BLaER1 treated with 17β-estradiol and CSF1 and Interleukin-3, amounts not matched to agents 10 nM and 100 nM (cell line): Measurements from ENCODE around the gene SMCP.

Experiments used
- H3K27ac ChIP-seq, 11 experiments: shearing (Covaris generic); formaldehyde crosslinking; 2 replicates each; pipeline ENCODE4 v1.8.1; 2022
- H3K27me3 ChIP-seq, 11 experiments: shearing (Covaris generic); formaldehyde crosslinking; 2 replicates each; pipeline ENCODE4 v1.8.1; 2022
- H3K36me3 ChIP-seq, 11 experiments: shearing (Covaris generic); formaldehyde crosslinking; 2 replicates each; pipeline ENCODE4 v1.8.1; 2022
- H3K4me1 ChIP-seq, 10 experiments: shearing (Covaris generic); formaldehyde crosslinking; 2 replicates each; pipeline ENCODE4 v1.8.1; 2022
- H3K4me2 ChIP-seq, 11 experiments: shearing (Covaris generic); formaldehyde crosslinking; 2 replicates each; pipeline ENCODE4 v1.8.1; 2022
- H3K4me3 ChIP-seq, 10 experiments: shearing (Covaris generic); formaldehyde crosslinking; 2 replicates each; pipeline ENCODE4 v1.8.1; 2022
- H3K9ac ChIP-seq, 11 experiments: shearing (Covaris generic); formaldehyde crosslinking; 2 replicates each; pipeline ENCODE4 v1.8.1; 2022
- H3K9me3 ChIP-seq, 11 experiments: shearing (Covaris generic); formaldehyde crosslinking; replicated peaks in 1 of 11; 2 replicates each; pipeline ENCODE4 v1.8.1; 2022
- H4K20me1 ChIP-seq, 11 experiments: shearing (Covaris generic); formaldehyde crosslinking; 2 replicates each; pipeline ENCODE4 v1.8.1; 2022
- Cebpa-rat ChIP-seq, 11 experiments: shearing (Covaris generic); IDR thresholded peaks; 2 replicates each; pipeline ENCODE4 v1.8.1; 2022

Gene SMCP

GRCh38 chr1:152904688-152905440 is 26.7 kb downstream of the SMCP start:
- peak overlapping the region in 6 of 11 experiments; percentile 9 to 34 (median 20); a peak in 5 of 22 replicates for H3K4me2 ChIP-seq
- H3K9ac ChIP-seq = no peak overlapping the region
- peaks cover 0 to 10% (median 3%) of the 10 kb centered on the region in 10 experiments; a peak in 8 of 20 replicates for H3K4me1 ChIP-seq
- no peaks in the 10 kb centered on the region for H3K36me3 ChIP-seq
- H3K9me3 ChIP-seq = peaks cover 0 to 2% (median 0%) of the 10 kb centered on the region in 11 experiments; a peak in 1 of 22 replicates
- H3K27ac ChIP-seq = no peak overlapping the region
- H3K27me3 ChIP-seq = peaks cover 0 to 3% (median 0%) of the 10 kb centered on the region in 11 experiments; a peak in 1 of 22 replicates
- no peak for TF ChIP-seq Cebpa-rat (IDR thresholded peaks at IDR 0.05)
- no peaks in the 10 kb centered on the region for H4K20me1 ChIP-seq
- no peak overlapping the region for H3K4me3 ChIP-seq

GRCh38 chr1:152906023-152906565 is 28.0 kb downstream of the SMCP start:
- Histone ChIP-seq H3K4me3 (no peak overlapping the region), H3K27ac (no peak overlapping the region), H3K9me3 (peaks cover 0 to 15% (median 0%) of the 10 kb centered on the region in 11 experiments; a peak in 4 of 22 replicates), H3K36me3 (no peaks in the 10 kb centered on the region), H3K4me1 (peaks cover 0 to 10% (median 3%) of the 10 kb centered on the region in 10 experiments; a peak in 8 of 20 replicates), H4K20me1 (no peaks in the 10 kb centered on the region), H3K4me2 (no peak overlapping the region), H3K27me3 (peaks cover 0 to 9% (median 0%) of the 10 kb centered on the region in 11 experiments; a peak in 2 of 22 replicates), H3K9ac (no peak overlapping the region)
- no peak for TF ChIP-seq Cebpa-rat (IDR thresholded peaks at IDR 0.05)

GRCh38 chr1:152907686-152908601 is 29.8 kb downstream of the SMCP start, which contains the start of gene IVL:
IVL (plus strand) TSS chr1:152908546; CDS start chr1:152909798, 1,252 bp downstream.
- Histone ChIP-seq H3K27me3 (peaks cover 0 to 9% (median 0%) of the 10 kb centered on the region in 11 experiments; a peak in 2 of 22 replicates), H3K27ac (no peak within 1 kb of the TSS), H3K4me2 (no peak within 1 kb of the TSS), H3K9ac (no peak within 1 kb of the TSS), H3K4me1 (peaks cover 0 to 10% (median 3%) of the 10 kb centered on the region in 10 experiments; a peak in 8 of 20 replicates), H4K20me1 (no peaks in the 10 kb centered on the region), H3K4me3 (no peak within 1 kb of the TSS), H3K9me3 (peaks cover 0 to 15% (median 0%) of the 10 kb centered on the region in 11 experiments; a peak in 4 of 22 replicates), H3K36me3 (no peaks in the 10 kb centered on the region)
- TF ChIP-seq Cebpa-rat (IDR thresholded peaks at IDR 0.05) = no peak

- H3K27me3 ChIP-seq = peaks cover 0 to 9% (median 0%) of the 10 kb centered on the region in 11 experiments; a peak in 2 of 22 replicates
- no peak overlapping the region for H3K4me2 ChIP-seq
- no peaks in the 10 kb centered on the region for H3K36me3 ChIP-seq
- H3K9me3 ChIP-seq = peaks cover 0 to 15% (median 0%) of the 10 kb centered on the region in 11 experiments; a peak in 4 of 22 replicates
- no peak overlapping the region for H3K4me3 ChIP-seq
- H3K4me1 ChIP-seq = peaks cover 0 to 10% (median 3%) of the 10 kb centered on the region in 10 experiments; a peak in 8 of 20 replicates
- no peak overlapping the region for H3K9ac ChIP-seq
- no peak overlapping the region for H3K27ac ChIP-seq
- H4K20me1 ChIP-seq = no peaks in the 10 kb centered on the region
- TF ChIP-seq Cebpa-rat (IDR thresholded peaks at IDR 0.05) = no peak
These were observed 31.1 kb downstream of the SMCP start for GRCh38 chr1:152909206-152909605.

- no peak overlapping the region for H3K4me3 ChIP-seq
- no peaks in the 10 kb centered on the region for H3K36me3 ChIP-seq
- H3K27ac ChIP-seq = no peak overlapping the region
- peaks cover 0 to 15% (median 4%) of the 10 kb centered on the region in 11 experiments; a peak in 8 of 22 replicates for H3K9me3 ChIP-seq
- no peaks in the 10 kb centered on the region for H4K20me1 ChIP-seq
- H3K4me1 ChIP-seq = no peaks in the 10 kb centered on the region
- no peak for TF ChIP-seq Cebpa-rat (IDR thresholded peaks at IDR 0.05)
- H3K4me2 ChIP-seq = no peak overlapping the region
- peaks cover 0 to 9% (median 0%) of the 10 kb centered on the region in 11 experiments; a peak in 2 of 22 replicates for H3K27me3 ChIP-seq
- H3K9ac ChIP-seq = no peak overlapping the region
These were observed 34.3 kb downstream of the SMCP start for GRCh38 chr1:152912471-152912870.

GRCh38 chr1:152912900-152913299 is 34.8 kb downstream of the SMCP start:
- H3K36me3 ChIP-seq = no peaks in the 10 kb centered on the region
- H3K9ac ChIP-seq = no peak overlapping the region
- peaks cover 0 to 15% (median 4%) of the 10 kb centered on the region in 11 experiments; a peak in 8 of 22 replicates for H3K9me3 ChIP-seq
- peaks cover 0 to 9% (median 0%) of the 10 kb centered on the region in 11 experiments; a peak in 2 of 22 replicates for H3K27me3 ChIP-seq
- H3K27ac ChIP-seq = no peak overlapping the region
- no peaks in the 10 kb centered on the region for H4K20me1 ChIP-seq
- H3K4me3 ChIP-seq = no peak overlapping the region
- no peak for TF ChIP-seq Cebpa-rat (IDR thresholded peaks at IDR 0.05)
- H3K4me2 ChIP-seq = no peak overlapping the region
- H3K4me1 ChIP-seq = no peaks in the 10 kb centered on the region

- H3K36me3 ChIP-seq = no peaks in the 10 kb centered on the region
- no peak overlapping the region for H3K4me2 ChIP-seq
- H3K4me3 ChIP-seq = no peak overlapping the region
- no peak overlapping the region for H3K9ac ChIP-seq
- H3K4me1 ChIP-seq = no peaks in the 10 kb centered on the region
- H3K27me3 ChIP-seq = no peaks in the 10 kb centered on the region
- no peaks in the 10 kb centered on the region for H4K20me1 ChIP-seq
- no peak for TF ChIP-seq Cebpa-rat (IDR thresholded peaks at IDR 0.05)
- H3K9me3 ChIP-seq = peaks cover 0 to 9% (median 4%) of the 10 kb centered on the region in 11 experiments; a peak in 6 of 22 replicates
- H3K27ac ChIP-seq = no peak overlapping the region
These were observed 39.7 kb downstream of the SMCP start for GRCh38 chr1:152917794-152918193.

- Histone ChIP-seq H3K9me3 (peaks cover 0 to 9% (median 4%) of the 10 kb centered on the region in 11 experiments; a peak in 6 of 22 replicates), H3K27me3 (no peaks in the 10 kb centered on the region)
These were observed 40.9 kb downstream of the SMCP start for GRCh38 chr1:152919071-152919470.

More at GRCh38 chr1:152919071-152919470, 40.9 kb downstream of the SMCP start:
- Histone ChIP-seq H3K4me2 (no peak overlapping the region), H3K4me3 (no peak overlapping the region), H3K27ac (no peak overlapping the region), H3K4me1 (no peaks in the 10 kb centered on the region), H3K36me3 (no peaks in the 10 kb centered on the region), H4K20me1 (no peaks in the 10 kb centered on the region), H3K9ac (no peak overlapping the region)
- TF ChIP-seq Cebpa-rat (IDR thresholded peaks at IDR 0.05) = no peak
